ENCODE measurements around the gene APC2.
"Not testable (repeated sequence)": the region's sequence is repeated elsewhere in the genome, so short reads cannot be mapped to it uniquely, and the experiment has no call there.

The APC2 gene

DNA sequence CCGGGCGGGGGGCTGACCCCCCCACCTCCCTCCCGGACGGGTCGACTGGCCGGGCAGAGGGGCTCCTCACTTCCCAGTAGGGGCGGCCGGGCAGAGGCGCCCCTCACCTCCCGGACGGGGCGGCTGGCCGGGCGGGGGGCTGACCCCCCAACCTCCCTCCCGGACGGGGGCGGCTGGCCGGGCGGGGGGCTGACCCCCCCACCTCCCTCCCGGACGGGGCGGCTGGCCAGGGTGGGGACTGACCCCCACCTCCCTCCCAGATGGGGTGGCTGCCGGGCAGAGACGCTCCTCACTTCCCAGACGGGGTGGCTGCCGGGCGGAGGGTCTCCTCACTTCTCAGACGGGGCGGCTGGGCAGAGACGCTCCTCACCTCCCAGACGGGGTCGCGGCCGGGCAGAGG, 49.3 kb downstream of the APC2 start:
- not testable (repeated sequence) for DNase-seq

DNA sequence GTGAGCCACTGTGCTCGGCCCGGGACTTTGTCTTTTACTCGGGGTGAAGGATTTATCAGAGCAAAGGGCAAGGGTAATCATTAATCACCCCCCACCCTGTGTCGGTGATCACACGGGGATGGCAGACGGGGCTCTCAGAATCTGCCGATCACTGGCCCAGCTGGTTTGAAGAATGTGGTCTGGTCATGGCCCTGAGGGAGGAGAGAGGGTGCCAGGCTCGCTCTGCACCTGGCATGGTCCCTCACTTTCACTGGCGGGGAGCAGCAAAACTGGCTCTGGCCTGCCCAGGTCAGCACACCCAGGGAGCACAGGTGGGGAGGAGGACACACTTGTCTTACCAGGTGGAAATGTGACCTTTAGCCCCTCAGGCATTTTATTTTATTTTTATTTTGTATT, 51.3 kb downstream of the APC2 start:
- no peak for DNase-seq

DNA sequence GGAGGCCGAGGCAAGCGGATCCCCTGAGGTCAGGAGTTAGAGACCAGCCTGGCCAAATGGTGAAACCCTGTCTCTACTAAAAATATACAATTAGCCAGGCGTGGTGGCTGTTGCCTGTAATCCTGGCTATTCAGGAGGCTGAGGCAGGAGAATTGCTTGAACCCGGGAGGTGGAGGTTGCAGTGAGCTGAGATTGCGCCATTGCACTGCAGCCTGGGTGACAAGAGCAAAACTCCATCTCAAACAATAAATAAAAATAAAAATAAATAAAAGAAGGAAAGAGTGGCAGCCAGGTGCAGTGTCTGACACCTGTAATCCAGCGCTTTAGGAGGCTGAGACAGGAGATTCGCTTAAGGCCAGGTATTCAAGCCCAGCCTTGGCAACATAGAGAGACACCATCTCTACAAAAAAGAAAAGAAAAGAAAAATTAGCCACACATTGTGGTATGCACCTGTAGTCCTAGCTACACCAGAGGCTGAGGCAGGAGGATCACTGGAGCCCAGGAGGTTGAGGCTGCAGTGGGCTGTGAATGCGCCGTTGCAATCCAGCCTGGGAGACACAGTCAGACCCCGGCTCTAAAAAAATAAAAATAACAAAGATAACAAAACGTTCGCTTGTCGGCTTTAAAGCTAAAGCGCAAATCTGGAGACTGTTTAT, 52.6 kb downstream of the APC2 start:
- DNase-seq = no peak

DNA sequence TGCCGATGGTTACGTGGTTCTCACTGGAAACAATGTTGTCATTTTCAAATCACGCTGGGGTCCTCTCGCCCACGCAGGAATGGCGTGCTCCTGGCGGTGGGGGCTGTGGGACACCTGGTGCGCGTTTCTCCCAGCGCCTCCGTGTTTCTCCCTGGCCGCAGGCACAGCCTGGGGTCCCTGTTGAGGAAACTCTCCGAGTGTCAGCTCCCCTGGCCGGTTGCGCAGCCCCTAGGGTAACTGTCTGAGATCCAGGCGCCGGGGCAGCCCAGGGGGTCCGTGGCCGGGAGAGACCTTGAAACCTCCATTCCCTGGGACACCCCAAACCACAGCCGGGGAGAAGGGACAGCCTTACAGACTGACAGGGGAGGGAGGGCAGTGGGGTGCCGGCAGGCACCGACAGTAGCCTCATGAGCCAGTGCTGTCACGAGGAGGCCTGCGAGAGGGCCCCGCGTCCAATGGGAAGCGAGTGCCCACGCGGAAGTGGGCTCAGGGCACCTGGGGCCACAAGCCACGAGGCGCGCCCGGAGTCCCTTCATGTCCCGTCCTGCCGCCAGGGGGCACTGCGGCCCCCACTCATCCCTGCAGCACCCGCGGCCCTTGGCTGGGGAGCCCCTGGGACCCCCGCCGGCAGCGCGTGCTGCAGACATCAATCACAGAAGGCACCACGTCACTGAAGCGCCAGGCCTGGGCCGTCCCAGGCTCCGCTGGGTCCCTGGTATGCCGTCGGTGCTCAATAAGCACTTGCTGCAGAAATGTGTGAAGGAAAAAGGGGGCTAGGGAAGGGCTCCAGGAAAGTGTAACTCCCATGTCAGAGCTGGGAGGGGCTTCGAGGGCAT, 53.4 kb downstream of the APC2 start:
- DNase-seq = peak; percentile 81

DNA sequence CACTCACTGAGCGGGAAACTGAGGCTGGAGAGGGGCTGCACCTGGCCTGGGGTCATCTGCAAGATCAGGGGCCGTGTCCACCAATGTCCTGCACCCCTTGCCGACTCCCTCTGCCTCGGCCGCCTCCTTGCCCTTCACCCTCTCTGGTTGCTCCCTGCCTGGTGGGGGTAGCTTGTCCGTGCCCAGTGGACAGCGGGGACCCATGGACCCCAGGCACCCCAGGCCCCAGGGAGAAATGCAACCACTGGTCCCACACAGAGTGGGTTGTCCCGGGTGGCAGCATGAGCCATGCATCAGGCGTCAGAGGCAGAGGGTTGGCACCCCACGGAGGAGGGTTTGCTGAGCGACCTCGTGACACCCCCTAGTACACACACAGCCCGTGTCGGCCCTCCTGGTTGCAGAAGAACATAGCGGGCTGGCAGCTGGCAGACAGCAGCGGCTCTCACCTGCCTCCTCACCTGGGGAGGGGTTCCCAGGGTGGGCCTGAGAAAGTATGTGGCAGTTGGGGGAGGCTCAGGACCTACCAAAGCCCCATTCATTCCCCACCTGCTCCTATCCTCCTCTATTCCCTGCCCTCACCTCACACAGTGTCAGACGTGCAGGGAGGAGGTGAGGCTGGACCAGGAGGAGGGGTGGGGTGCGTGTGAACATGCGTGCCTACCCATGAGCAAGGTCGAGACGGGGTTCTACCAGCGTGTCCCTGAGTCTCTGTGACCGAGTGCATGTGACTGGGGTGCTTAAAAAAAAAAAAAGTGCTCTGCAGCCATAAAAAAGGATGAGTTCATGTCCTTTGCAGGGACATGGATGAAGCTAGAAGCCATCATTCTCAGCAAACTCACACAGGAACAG, 54.2 kb downstream of the APC2 start:
- DNase-seq = no peak

DNA sequence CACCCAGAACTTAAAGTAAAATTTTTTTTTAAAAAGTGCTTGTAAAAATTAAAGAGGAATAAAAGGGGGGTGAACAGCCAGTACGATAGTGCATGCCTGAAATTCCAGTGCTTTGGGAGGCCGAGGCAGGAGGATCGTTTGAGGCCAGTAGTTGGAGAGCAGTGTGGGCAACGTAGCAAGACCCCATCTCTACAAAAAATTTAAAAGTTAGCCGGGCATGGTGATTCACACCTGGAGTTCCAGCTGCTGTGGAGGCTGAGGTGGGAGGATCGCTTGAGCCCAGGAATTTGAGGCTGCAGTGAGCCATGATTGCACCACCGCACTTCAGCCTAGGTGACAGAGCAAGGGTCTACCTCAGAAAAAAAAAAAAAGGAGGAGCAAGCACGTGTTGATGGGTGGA, 55.1 kb downstream of the APC2 start:
- no peak for DNase-seq

DNA sequence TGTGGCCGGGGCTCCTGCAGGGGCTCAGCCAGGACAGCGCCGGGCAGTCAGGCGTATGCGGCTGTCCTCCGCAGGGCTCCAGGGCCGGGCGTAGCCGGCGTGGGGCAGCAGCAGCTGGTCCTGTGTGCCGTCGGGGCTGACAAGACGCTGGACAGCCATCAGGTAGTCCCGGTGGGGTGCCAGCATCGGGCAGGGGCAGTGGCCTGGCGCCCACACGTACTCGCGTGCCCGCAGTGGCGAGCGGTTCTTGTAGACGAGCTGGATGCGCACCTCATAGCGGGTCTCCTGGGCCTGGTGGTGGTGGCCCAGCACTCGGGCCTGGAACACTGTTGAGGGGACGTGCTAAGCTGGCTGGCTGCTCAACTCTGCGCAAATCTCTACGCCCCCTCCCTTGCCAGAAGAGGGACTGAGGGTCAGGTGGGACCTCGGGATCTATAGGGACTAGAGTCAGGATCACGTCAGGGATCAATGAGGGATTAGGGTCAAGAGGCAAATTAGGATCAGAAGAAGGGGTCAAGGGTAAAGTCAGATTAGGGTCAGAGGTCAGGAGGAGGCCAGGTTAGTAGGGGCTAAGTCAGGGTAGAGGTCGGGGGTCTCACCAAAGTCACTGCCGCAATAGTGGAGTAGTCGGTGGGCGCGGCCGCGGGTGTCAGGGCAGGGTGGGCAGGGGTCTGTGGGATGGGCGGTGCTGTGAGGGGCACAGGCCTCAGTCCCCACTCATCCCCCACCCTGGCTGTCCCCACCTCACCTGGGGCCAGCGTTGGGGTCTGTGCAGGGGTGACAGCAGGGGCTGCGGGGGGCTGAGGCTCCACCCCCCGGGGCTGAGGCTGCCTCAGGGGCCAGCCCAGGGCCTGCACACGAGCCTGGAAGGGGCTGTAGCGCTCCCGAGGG, 56.3 kb downstream of the APC2 start:
- DNase-seq = no peak

DNA sequence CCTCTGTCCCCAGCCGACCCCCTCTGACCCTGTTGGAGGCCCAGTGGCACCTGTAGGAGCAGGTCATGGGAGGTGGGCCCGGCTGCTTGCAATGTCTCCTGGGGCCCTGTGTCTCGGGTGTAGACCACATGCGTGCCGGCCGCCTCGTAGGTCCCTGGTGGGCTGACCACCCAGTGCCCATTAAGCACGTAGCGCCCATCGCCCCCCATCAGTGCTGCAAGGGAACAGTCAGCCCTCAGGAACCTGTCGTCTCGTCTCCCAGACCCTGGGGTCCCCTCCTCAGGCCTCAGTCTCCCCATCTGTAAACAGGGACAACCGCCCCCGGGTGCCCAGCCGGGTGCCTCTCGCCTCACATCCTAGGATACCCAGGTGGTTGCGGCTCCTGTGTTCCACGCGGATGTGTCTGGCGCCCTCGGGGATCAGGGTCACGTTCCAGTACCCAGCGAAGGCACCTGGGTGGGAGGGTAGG, 57.3 kb downstream of the APC2 start:
- no peak for DNase-seq

DNA sequence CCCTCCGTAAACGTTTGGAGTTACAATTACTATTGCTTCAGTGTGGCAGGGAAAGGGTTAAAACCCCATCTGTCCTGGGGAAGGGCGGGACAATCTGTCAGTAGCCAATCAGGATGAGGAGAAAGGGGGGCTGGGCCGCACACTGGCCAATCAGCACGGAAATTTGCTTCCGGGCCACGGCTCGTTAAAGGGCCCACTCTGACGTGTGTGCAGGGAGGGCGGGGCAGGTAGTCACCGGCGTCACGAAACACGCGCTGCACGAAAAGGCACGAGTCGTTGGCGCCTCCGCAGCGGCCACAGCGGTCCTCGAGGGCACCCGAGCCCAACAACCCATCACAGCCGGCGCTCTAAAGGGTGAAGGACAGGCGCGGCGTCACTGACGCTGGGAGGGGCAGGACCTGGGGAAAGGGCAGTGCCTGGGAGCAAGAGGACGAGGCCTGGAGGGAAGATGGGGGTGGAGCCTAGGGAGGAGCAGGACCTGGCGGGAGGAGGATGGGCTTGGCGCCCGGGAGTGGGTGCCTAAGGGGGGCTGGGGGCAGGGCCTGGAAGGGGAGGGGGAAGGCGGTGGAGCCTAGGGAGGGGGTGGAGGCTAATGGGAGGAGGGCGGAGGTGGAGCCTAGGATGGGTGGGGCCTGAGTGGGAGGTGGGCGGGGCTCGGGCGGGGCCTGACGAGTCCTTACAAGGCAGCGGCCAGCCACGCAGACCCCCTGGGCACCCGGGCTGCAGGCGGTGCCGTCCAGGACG, 58.0 kb downstream of the APC2 start:
- peak; percentile 99 for DNase-seq

DNA sequence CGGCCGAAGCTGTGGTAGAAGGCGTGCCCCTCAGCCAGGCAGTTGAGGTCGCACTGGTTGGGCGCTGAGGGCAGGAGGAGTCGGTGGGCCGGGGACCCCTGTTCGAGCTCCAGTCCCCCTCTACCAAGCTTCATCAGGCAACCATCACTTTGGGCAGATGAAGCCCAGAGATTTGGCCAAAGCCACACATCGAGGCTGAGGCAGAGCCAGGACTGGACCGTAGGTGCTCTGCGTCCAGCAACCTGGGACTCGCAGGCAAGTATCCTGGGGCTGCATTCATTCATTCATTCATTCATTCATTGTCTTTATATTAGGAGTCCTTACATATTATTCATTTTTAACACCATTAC, 58.6 kb downstream of the APC2 start:
- no peak for DNase-seq

DNA sequence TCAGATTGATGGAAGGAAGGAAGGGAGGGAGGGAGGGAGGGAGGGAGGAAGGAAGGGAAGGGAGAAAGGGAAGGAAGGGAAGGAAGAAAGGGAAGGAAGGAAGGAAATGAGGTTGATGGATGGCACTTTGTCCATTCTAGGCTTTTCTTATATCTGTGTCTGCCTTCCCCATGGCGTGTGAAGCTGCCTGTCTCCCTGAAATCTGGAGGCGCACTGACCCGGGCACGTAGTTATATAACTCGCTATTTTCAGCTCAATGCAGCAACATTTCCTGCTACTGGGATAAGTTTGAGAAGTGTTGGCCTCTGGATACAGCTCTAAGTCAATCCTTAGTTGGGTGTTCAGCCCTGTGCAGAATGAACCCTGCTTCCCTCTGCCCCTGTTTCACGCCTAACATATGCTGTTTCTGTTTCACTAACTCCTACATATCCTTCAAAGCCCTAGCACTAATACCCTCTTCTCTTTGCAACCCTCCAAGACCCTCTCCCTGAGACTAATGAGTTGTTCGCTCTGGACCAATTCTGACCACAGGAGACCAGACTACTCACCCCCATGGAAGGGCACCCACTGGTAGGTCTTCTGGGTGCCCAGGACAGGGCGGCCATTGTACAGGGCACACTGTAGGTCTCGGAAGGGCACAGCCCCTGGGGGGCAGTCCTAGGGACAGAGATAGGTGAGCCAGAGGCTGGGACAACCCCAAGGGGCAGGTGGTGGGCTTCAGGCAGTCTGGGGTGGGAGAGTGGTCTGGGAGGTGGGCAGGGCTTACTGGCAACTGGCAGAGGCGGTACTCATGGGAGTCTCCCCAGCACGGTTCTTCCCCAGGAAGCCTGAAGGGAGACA, 59.9 kb downstream of the APC2 start:
- no peak for DNase-seq

DNA sequence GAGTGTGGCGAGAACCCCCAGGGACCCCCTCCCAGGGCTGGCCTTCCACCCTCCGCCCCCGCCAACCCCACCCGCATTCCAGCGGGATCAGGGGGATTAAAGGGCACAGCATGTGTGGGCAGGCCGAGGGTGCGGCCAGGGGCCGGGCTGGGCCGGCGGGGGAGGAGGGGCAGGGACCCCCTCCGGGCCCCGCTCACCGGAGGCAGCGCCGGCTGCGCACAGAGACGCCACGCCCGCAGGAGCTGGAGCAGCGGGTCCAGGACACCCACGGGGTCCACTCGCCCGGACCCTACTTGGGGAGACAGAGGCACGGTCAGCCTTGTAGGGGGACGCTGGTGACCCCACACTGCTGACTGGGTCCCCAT, 60.5 kb downstream of the APC2 start:
- DNase-seq = no peak

DNA sequence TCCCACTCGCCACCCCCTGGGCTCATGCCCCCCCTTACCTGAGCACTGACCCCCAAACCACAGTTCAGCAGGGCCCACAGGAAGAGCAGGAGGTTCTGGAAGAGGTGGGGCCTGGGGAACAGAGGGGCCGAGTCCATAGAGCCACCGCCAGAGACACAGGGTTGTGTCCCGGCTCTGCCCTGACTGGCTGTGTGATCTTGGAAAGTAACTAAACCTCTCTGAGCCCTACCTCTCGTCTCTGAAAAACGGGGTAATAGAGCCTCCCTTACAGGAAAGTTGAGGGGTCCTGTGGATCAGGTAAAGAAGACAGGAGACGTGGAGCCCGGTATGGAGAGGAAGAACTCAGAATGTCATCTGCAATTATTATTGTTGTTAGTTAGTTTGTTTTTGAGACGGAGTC, 60.9 kb downstream of the APC2 start:
- no peak for DNase-seq

DNA sequence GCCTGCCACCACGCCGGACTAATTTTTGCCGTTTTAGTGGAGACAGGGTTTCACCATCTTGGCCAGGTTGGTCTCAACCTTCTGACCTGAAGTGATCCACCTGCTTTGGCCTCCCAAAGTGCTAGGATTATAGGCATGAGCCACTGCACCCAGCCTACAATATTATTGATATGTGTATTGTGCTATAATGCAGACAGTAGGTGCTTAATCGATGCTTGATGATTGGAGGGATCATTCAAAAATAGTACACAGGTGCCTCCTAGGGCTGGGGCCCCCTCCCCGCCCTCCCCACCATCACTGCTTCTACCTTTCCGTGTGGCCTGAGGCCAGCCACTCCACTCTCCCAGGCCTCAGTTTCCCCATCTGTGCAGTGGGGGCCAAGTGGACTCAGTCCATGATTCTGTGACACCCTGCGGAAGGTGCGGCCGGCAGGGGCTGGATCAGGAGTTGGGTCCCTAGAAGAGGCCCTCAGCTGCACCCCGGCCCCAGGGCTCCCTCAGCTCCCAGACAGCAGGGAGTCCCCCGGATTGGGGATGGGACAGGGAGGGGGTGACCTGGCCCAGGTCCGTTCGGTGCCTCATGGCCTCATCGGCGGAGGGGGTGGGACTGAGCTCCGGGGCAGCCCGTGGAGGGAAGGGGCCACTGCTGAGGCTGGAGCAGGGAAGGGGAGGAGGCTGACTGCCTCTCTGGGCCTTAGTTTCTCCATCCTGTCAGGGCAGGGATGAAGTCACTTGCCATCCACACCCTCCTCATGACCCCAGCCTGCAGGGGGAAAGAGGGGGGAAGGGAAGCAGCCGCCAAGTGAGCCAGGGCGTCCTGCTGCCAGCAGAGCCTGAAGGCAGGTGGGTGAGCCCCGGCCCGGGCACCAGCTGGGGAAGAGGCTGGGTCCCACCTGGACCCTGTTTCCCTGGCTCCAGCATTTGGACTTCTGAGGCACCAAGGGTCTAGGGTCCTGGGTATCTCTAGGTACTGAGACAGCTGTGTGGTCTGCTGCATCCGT, 61.7 kb downstream of the APC2 start:
- no peak for DNase-seq

DNA sequence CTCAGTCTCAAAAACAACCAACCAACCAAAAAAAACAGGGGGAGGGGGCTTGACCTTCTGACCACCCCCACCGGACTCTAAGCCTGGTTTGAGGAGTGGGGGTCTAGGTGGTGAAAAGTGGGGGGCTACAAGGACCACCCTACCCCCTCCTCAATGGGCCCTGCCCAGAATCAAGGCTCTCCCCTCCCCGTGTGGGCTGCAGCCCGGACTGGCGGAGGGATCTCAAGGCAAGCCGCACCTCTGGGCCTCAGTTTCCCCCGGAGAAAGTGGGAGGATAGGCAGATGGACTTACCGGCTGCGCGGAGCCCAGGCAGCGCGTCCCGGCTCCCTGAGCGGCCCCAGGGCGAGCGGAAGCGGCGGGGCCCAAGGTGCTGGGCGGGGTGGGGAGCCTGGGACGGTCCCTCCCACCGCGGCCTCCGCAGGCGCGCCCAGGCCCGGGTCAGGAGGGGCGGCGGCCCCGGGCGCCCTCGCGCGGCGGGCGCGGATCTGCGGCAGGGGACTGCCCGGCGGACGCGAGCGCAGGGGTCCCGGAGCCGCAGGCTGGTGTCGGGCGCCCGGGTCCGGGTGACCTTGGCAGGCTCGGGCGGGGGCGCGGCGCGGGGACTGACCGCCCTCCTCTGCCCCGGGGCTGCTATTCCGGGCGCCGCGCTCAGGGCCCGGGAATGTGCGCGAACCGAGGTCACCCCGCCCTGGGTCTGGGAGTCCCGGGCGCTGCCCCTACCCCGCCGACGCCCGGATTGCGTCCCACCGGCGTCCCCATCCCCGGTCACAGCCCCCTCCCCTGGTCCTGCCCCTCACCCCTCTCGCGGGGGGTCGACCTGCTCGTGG, 63.0 kb downstream of the APC2 start, which contains the start of gene ADAMTSL5:
ADAMTSL5 (minus strand) TSS at position 349 of the 828 bp plus-strand sequence. CDS start 2,076 bp downstream, outside the sequence.
- DNase-seq = no peak

DNA sequence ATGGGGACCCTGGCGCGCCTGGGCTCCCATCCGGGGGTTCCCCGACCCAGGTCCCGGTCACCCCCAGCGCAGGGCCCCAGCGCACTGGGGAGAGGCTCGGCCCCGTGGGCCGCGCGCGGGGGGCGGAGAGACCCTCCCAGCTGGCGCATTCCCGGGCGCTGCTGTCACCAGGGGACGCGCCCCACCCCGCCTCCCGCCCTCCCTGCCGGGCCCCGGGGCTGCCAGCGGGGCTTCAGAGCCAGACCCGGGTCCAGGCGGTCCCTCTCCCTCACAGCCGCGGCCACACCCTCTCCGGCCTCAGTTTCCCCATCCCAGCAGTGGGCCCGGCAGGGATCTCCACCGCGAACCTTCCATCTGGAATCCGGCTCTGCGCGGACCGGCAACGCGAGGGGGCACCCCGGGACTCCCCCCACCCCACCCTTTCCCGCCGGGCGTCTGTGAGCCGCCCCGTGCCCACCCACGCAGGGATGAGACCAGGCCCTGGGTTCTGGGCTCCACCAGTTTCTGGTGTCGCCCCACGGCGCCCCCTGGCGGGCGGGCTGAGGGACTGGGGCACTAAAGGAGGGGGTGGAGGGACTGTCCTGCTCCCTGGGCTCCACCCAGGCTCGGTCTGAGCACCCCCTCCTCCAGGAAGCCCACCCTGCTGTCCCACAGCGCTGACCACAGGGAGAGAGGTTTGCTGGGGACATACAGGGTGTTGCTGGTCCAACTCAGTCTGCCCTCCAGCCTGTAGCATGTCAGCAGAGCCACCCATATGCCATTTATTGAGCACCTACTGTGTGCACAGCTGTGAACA, 63.8 kb downstream of the APC2 start:
- DNase-seq = no peak

DNA sequence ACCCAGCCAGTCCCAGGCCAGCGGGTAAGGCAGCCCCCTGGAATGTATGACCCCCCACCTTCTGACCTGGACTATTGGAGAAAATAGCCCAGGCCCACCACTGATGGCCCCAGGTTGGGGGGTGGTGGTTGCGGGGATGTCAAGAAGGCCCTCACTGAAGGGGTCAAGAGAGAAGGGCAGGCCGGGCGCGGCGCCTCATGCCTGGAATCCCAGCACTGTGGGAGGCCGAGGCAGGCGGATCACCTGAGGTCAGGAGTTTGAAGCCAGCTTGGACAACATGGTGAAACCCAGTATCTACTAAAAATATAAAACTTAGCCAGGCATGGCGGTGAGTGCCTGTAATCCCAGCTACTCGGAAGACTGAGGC, 64.4 kb downstream of the APC2 start:
- DNase-seq = no peak

All from retina (tissue), 1 donor.